Liver (tissue), 9 donors: ENCODE results near the gene ZNF488. TPM values are rescaled to one million over a fixed set of nuclear protein-coding genes. Genes with fewer than 3 reads are reported as not detected.

Experiments used
- DNase-seq: peaks from one replicate; pipeline ENCODE4 v3.0.0-alpha.2; 2017; ENCODE audit warnings: low spot score
- H3K27ac ChIP-seq, 2 donors: one replicate each; pipeline ENCODE4 v1.7.0; 2013; ENCODE audit warnings: inconsistent platforms in 2 of 2, low read length in 2 of 2, control low read depth in 1 of 2, low read depth in 1 of 2, mild to moderate bottlenecking in 1 of 2
- H3K27me3 ChIP-seq, 4 donors: one replicate each; pipeline versions ENCODE4 v1.6.1 to v1.7.0; 2013; ENCODE audit warnings: low read length in 3 of 4, inconsistent platforms in 1 of 4, mild to moderate bottlenecking in 1 of 4, moderate library complexity in 1 of 4; ENCODE audit not compliant: control insufficient read depth in 4 of 4, insufficient read depth in 4 of 4
- H3K36me3 ChIP-seq, 4 donors: one replicate each; pipeline versions ENCODE4 v1.6.1 to v1.7.0; 2013; ENCODE audit warnings: low read length in 3 of 4, mild to moderate bottlenecking in 3 of 4, low read depth in 1 of 4, moderate library complexity in 1 of 4; ENCODE audit not compliant: control insufficient read depth in 4 of 4, insufficient read depth in 3 of 4
- H3K4me1 ChIP-seq, 4 donors: one replicate each; pipeline versions ENCODE4 v1.6.1 to v1.7.0; 2013; ENCODE audit warnings: low read length in 3 of 4, mild to moderate bottlenecking in 3 of 4, moderate library complexity in 1 of 4; ENCODE audit not compliant: control insufficient read depth in 4 of 4, insufficient read depth in 4 of 4
- H3K4me3 ChIP-seq, 3 donors: one replicate each; pipeline versions ENCODE4 v1.6.1 to v1.7.0; 2013; ENCODE audit warnings: low read length in 3 of 3, control low read depth in 1 of 3, low read depth in 1 of 3, mild to moderate bottlenecking in 1 of 3
- H3K9ac ChIP-seq, 2 donors: one replicate each; pipeline ENCODE4 v1.7.0; 2013; ENCODE audit warnings: low read length in 2 of 2, mild to moderate bottlenecking in 2 of 2, moderate library complexity in 2 of 2, control low read depth in 1 of 2, low read depth in 1 of 2
- H3K9me3 ChIP-seq, 4 donors: one replicate each; pipeline versions ENCODE4 v1.6.1 to v1.7.0; 2013; ENCODE audit warnings: low read length in 3 of 4; ENCODE audit not compliant: control insufficient read depth in 4 of 4
- EGR1 ChIP-seq, 2 donors: IDR thresholded peaks; 2 replicates each; pipeline ENCODE4 v1.6.1; 2016 to 2018; ENCODE audit warnings: antibody characterized with exemption in 2 of 2, low read depth in 2 of 2
- FOXA1 ChIP-seq: IDR thresholded peaks from 2 replicates; pipeline ENCODE4 v1.6.1; 2016; ENCODE audit warnings: antibody characterized with exemption
- FOXA2 ChIP-seq: IDR thresholded peaks from 2 replicates; pipeline ENCODE4 v1.6.1; 2016; ENCODE audit warnings: antibody characterized with exemption
- HNF4A ChIP-seq, 2 donors: conservative IDR thresholded peaks; 2 replicates each; pipeline ENCODE4 v1.6.1; 2016; ENCODE audit warnings: antibody characterized with exemption in 2 of 2, mild to moderate bottlenecking in 2 of 2
- HNF4G ChIP-seq: IDR thresholded peaks from 2 replicates; pipeline ENCODE4 v1.6.1; 2016; ENCODE audit warnings: antibody characterized with exemption
- MAX ChIP-seq: IDR thresholded peaks from 2 replicates; pipeline ENCODE4 v1.6.1; 2016; ENCODE audit warnings: antibody characterized with exemption
- NR2F2 ChIP-seq: IDR thresholded peaks from 2 replicates; pipeline ENCODE4 v1.6.1; 2016; ENCODE audit warnings: antibody characterized with exemption
- RAD21 ChIP-seq, 2 donors: IDR thresholded peaks; 2 replicates each; pipeline ENCODE4 v1.6.1; 2016; ENCODE audit warnings: antibody characterized with exemption in 2 of 2, mild to moderate bottlenecking in 2 of 2
- REST ChIP-seq: IDR thresholded peaks from 2 replicates; pipeline ENCODE4 v1.6.1; 2016; ENCODE audit warnings: antibody characterized with exemption, mild to moderate bottlenecking
- SP1 ChIP-seq: IDR thresholded peaks from 2 replicates; pipeline ENCODE4 v1.6.1; 2018; ENCODE audit warnings: antibody characterized with exemption, mild to moderate bottlenecking
- ZBTB33 ChIP-seq: IDR thresholded peaks from 2 replicates; pipeline ENCODE4 v1.6.1; 2016; ENCODE audit warnings: antibody characterized with exemption
- WGBS: extraction: QIAGEN DNeasy Blood & Tissue Kit; methylation state at CpG from one replicate; pipeline ENCODE4 v1.1.7; 2013; 5-methylcytosine and 5-hydroxymethylcytosine counted together
- polyA plus RNA-seq, 2 donors: library from polyadenylated mRNA; stranded (reverse) in 1 of 2; unstranded in 1 of 2; fragments of 200-250 nt in 1 of 2; fragments of >200 nt in 1 of 2; fragmentation: Nextera tagmentation in 1 of 2; extraction: Ambion mirVana in 1 of 2; gene quantifications; one replicate each; pipeline versions ENCODE4 v1.2.1 to v1.2.3, GENCODE V29; 2013 to 2015
- total RNA-seq, 2 donors: library from RNA; depleted of rRNA; stranded (reverse); fragments of >200 nt; gene quantifications; one replicate each; pipeline ENCODE4 v1.2.3, GENCODE V29; 2014
- TF ChIP-seq, protein P1 (sequence below): IDR thresholded peaks from 2 replicates; pipeline ENCODE4 v1.6.1; 2016; ENCODE audit warnings: antibody characterized with exemption
- donor health status: healthy.
- donor health status: healthy.
- donor health status: healthy.
- donor health status: healthy.
- donor health status: healthy.

The ZNF488 gene, protein sequence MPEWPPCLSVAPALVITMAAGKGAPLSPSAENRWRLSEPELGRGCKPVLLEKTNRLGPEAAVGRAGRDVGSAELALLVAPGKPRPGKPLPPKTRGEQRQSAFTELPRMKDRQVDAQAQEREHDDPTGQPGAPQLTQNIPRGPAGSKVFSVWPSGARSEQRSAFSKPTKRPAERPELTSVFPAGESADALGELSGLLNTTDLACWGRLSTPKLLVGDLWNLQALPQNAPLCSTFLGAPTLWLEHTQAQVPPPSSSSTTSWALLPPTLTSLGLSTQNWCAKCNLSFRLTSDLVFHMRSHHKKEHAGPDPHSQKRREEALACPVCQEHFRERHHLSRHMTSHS
- total RNA-seq (under 1 TPM in 1 of 2 donors, not detected in 1; 0.09 TPM), polyA plus RNA-seq (under 1 TPM in 1 of 2 donors, not detected in 1; 0.02 TPM)

DNA sequence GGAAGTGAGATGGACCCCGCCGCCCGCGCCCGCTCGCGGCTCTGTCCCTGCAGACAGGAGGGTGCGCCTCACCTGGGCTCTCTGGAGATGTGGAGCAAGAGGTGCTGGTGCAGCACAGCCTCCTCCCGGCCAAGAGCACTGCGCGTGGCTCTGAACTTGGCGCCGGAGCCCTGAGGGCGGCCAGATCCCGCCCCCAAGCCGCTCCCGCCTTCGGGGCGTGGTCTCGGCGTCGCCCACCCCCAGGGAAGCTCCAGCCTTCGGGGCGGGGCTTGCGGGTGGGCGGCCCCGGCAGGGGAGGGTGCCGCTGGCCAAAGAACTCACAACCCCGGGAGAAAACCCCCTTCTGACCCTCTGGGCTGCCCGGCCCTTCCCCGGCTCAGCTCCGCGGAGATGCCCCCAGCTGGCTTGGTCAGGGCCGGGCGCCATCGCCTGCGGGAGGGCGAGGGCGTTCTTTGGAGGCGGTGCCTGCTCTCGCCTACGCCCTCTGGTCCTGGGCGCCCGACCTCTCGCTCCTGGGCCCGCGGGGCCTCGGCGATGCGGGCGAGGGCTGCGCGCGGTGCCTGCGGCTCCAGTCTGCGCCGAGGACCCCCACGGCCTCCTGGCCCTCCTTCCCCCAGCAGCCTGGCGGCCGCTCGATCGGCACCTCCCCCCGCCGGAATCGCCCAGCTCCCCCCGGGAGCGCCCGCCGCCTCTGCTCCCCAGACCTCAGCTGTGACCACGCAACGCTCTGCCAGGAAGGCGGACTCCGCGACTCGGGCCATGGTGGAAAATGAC is at the start of gene ZNF488:
Gene ZNF488, minus strand, starts transcription at position 146 of the 774 bp plus-strand sequence. CDS start 15,464 bp downstream, outside the sequence.
- Histone ChIP-seq H3K27ac (peak within 1 kb of the TSS; percentile 35 to 60), H3K27me3 (no peaks in the 10 kb centered on the region), H3K36me3 (no peaks in the 10 kb centered on the region), H3K9me3 (no peaks in the 10 kb centered on the region), H3K4me3 (peak within 1 kb of the TSS; percentile 65 to 84 (median 70)), H3K9ac (no peak within 1 kb of the TSS), H3K4me1 (peaks cover 0 to 10% (median 3%) of the 10 kb centered on the region in 4 donors)
- WGBS: under 1% methylated on average over 75 of the region's 75 CpGs
- peak; percentile 85 for DNase-seq
- TF ChIP-seq ZBTB33: no peak
- TF ChIP-seq REST: peak; percentile 37
- TF ChIP-seq, protein P1, sequence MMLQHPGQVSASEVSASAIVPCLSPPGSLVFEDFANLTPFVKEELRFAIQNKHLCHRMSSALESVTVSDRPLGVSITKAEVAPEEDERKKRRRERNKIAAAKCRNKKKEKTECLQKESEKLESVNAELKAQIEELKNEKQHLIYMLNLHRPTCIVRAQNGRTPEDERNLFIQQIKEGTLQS: no peak
- peak in 1 of 2 donors; percentile 17 for TF ChIP-seq RAD21 (IDR thresholded peaks at IDR 0.05)
- TF ChIP-seq NR2F2: no peak
- TF ChIP-seq FOXA2: no peak
- TF ChIP-seq SP1: peak; percentile 63
- TF ChIP-seq MAX: no peak

- H3K4me3 ChIP-seq: no peak overlapping the region
- H3K9ac ChIP-seq: no peak overlapping the region
- H3K9me3 ChIP-seq: no peaks in the 10 kb centered on the region
- H3K4me1 ChIP-seq: no peaks in the 10 kb centered on the region
- no peaks in the 10 kb centered on the region for H3K36me3 ChIP-seq
- no peaks in the 10 kb centered on the region for H3K27me3 ChIP-seq
- peak; percentile 10 for DNase-seq
- no peak for TF ChIP-seq FOXA2
- TF ChIP-seq ZBTB33: no peak
- TF ChIP-seq HNF4G: no peak
- no peak for TF ChIP-seq FOXA1
- no peak for TF ChIP-seq EGR1 (IDR thresholded peaks at IDR 0.05; ENCODE audit: low read depth in 2 of 2)
- no peak for TF ChIP-seq HNF4A (conservative IDR thresholded peaks at IDR 0.05)
- no peak overlapping the region for H3K27ac ChIP-seq
- 86% methylated on average over 4 of the region's 4 CpGs for WGBS
Observed at GRCh38 chr10:47425813-47426419, 41.8 kb upstream of the ZNF488 start.
